Stimulated activated CD4-positive, alpha-beta T cell treated with anti-CD3 and anti-CD28 coated beads, Interleukin-1b, Interleukin-23, amount 100 ng/mL, for 48 hours (primary cell): ENCODE measurements around the gene MTERF4.

ENCODE experiments used
- DNase-seq: peaks from one replicate; pipeline ENCODE4 v3.0.0-alpha.2; 2020

MTERF4 gene

DNA sequence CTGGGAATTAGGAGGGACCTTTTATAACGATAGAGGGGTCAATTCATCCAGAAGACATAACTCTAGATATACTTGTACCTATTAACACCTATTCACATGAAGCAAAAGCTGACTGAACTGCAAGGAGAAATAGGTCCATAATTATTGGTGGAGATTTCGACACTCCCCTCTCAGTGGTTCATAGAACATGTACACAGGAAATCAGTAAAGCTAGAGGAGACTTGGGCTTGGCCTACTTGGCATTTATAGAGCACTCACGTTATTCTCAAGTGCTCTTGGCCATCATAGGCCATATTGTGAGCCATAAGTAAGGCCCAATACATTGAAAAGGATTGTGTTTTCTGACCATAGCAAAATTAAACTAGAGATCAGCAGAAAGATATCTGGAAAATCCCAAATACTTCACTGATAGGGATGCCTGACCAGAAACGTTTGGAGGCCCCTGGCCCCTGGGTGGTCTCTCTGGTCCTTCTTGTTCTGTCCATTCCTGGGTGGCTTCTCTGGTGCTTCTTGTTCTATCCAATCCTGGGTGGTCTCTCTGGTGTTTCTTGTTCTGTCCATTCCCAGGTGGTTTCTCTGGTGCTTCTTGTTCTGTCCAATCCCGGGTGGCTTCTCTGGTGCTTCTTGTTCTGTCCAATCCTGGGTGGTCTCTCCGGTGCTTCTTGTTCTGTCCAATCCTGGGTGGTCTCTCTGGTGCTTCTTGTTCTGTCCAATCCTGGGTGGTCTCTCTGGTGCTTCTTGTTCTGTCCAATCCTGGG is 54.7 kb downstream of the MTERF4 start:
- DNase-seq = no peak
